SK-N-SH (cell line): ENCODE results near the gene SGO2. TPM values are rescaled to one million over a fixed set of nuclear protein-coding genes. Genes with fewer than 3 reads are reported as not detected.

Experiments
- CTCF ChIA-PET: fragments of 300-600, 350-600 bp; formaldehyde crosslinking; extraction: SDS; loops from one replicate; lab custom pipeline; 2021; lab: Yijun Ruan, JAX
- POLR2A ChIA-PET: fragments of 350-600 bp; sonication (Branson Sonifier 250); formaldehyde crosslinking; extraction: SDS; loops from one replicate; lab custom pipeline; 2020; ENCODE audit warnings: antibody characterized with exemption, inconsistent platforms; lab: Yijun Ruan, JAX
- DNase-seq: peaks from one replicate; pipeline ENCODE4 v3.0.0; 2012
- H2AFZ ChIP-seq: fragments of 200-600 bp; sonication (generic); 2 replicates; pipeline ENCODE4 v1.8.1; 2016; ENCODE audit warnings: antibody characterized with exemption, mild to moderate bottlenecking, low read depth
- H3F3A ChIP-seq: fragments of 200-600 bp; sonication (generic); replicated peaks from 2 replicates; pipeline ENCODE3; 2016; ENCODE audit warnings: antibody characterized with exemption, mild to moderate bottlenecking; ENCODE audit not compliant: insufficient read depth
- H3K27ac ChIP-seq, 2 experiments: fragments of 200-500 bp in 1 of 2; fragments of 200-600 bp in 1 of 2; sonication (Bioruptor generic) in 1 of 2; sonication (generic), shearing (Covaris generic) in 1 of 2; 2 replicates each; pipeline versions ENCODE4 v1.5.1 to v1.6.1; 2014 to 2016; ENCODE audit warnings: low read depth in 2 of 2, inconsistent platforms in 1 of 2, low read length in 1 of 2, mild to moderate bottlenecking in 1 of 2, mixed read lengths in 1 of 2
- H3K27me3 ChIP-seq: fragments of 200-600 bp; sonication (generic), shearing (Covaris generic); 2 replicates; pipeline ENCODE4 v1.6.1; 2016; ENCODE audit warnings: mixed run types; ENCODE audit not compliant: insufficient read depth
- H3K36me3 ChIP-seq, 2 experiments: fragments of 200-500 bp in 1 of 2; fragments of 200-600 bp in 1 of 2; sonication (Bioruptor generic) in 1 of 2; sonication (generic) in 1 of 2; replicated peaks in 1 of 2; 2 replicates each; pipeline versions ENCODE3 to v1.5.1; 2014 to 2016; ENCODE audit warnings: low read length in 1 of 2, mild to moderate bottlenecking in 1 of 2; ENCODE audit not compliant: insufficient read depth in 2 of 2, control insufficient read depth in 1 of 2
- H3K4me1 ChIP-seq, 2 experiments: fragments of 200-500 bp in 1 of 2; fragments of 200-600 bp in 1 of 2; sonication (Bioruptor generic) in 1 of 2; sonication (generic), shearing (Covaris generic) in 1 of 2; 2 replicates each; pipeline versions ENCODE4 v1.5.1 to v1.6.1; 2014 to 2016; ENCODE audit warnings: low read depth in 1 of 2, low read length in 1 of 2, mixed run types in 1 of 2; ENCODE audit not compliant: insufficient read depth in 2 of 2, control insufficient read depth in 1 of 2
- H3K4me2 ChIP-seq: fragments of 200-600 bp; sonication (generic), shearing (Covaris generic); 2 replicates; pipeline ENCODE4 v1.6.1; 2017; ENCODE audit warnings: mixed run types
- H3K4me3 ChIP-seq, 2 experiments: fragments of 200-500 bp in 1 of 2; fragments of 200-600 bp in 1 of 2; sonication (Bioruptor generic) in 1 of 2; sonication (generic), shearing (Covaris generic) in 1 of 2; 2 replicates each; pipeline versions ENCODE4 v1.5.1 to v1.8.1; 2014 to 2016; ENCODE audit warnings: low read depth in 2 of 2, inconsistent platforms in 1 of 2, low read length in 1 of 2, mild to moderate bottlenecking in 1 of 2, mixed read lengths in 1 of 2, moderate library complexity in 1 of 2
- H3K79me2 ChIP-seq: fragments of 200-600 bp; sonication (generic); 2 replicates; pipeline ENCODE4 v1.8.1; 2017; ENCODE audit warnings: mild to moderate bottlenecking; ENCODE audit not compliant: insufficient read depth
- H3K9ac ChIP-seq: fragments of 200-600 bp; sonication (generic); 2 replicates; pipeline ENCODE4 v1.6.1; 2017; ENCODE audit warnings: mixed run types
- H3K9me2 ChIP-seq: fragments of 200-600 bp; sonication (generic); 2 replicates; pipeline ENCODE4 v1.6.1; 2017; ENCODE audit warnings: mixed run types
- H3K9me3 ChIP-seq: fragments of 200-600 bp; sonication (generic); 2 replicates; pipeline ENCODE4 v1.6.1; 2017; ENCODE audit warnings: mixed run types, mild to moderate bottlenecking, moderate library complexity
- H4K20me1 ChIP-seq: fragments of 200-600 bp; sonication (generic); 2 replicates; pipeline ENCODE4 v1.6.1; 2017; ENCODE audit warnings: mild to moderate bottlenecking, mixed run types; ENCODE audit not compliant: insufficient read depth
- ELF1 ChIP-seq: IDR thresholded peaks from 2 replicates; pipeline ENCODE4 v1.4.0; 2012
- FOXM1 ChIP-seq: IDR thresholded peaks from 2 replicates; pipeline ENCODE4 v1.4.0; 2012; ENCODE audit warnings: low read depth, mild to moderate bottlenecking
- MEF2A ChIP-seq: IDR thresholded peaks from 2 replicates; pipeline ENCODE4 v1.4.0; 2012; ENCODE audit warnings: low read depth, borderline replicate concordance
- NFIC ChIP-seq: IDR thresholded peaks from 2 replicates; pipeline ENCODE4 v1.4.0; 2012; ENCODE audit warnings: borderline replicate concordance
- RAD21 ChIP-seq: IDR thresholded peaks from 2 replicates; pipeline ENCODE4 v1.6.1; 2012; ENCODE audit warnings: mild to moderate bottlenecking, low read length
- RCOR1 ChIP-seq: fragments of 150-350 bp; IDR thresholded peaks from 2 replicates; pipeline ENCODE4 v1.6.1; 2017; ENCODE audit warnings: antibody characterized with exemption, low read length
- TAF1 ChIP-seq: IDR thresholded peaks from 2 replicates; pipeline ENCODE4 v1.6.1; 2012; ENCODE audit warnings: low read depth, mild to moderate bottlenecking, low read length, moderate library complexity, borderline replicate concordance
- TCF12 ChIP-seq: IDR thresholded peaks from 2 replicates; pipeline ENCODE4 v1.4.0; 2012
- TEAD4 ChIP-seq: IDR thresholded peaks from 2 replicates; pipeline ENCODE4 v1.4.0; 2012; ENCODE audit warnings: mild to moderate bottlenecking, borderline replicate concordance; ENCODE audit not compliant: insufficient read depth
- WGBS: methylation state at CpG from one replicate; pipeline ENCODE4 v1.1.6; 2017; ENCODE audit warnings: low lambda C conversion rate; 5-methylcytosine and 5-hydroxymethylcytosine counted together
- polyA plus RNA-seq, 3 experiments: library from polyadenylated mRNA; depleted of rRNA; stranded (reverse); fragments of >200 nt; gene quantifications; 2 replicates each; pipeline ENCODE4 v1.2.3, GENCODE V29; 2012
- TF ChIP-seq, protein P1 (sequence below): IDR thresholded peaks from 2 replicates; pipeline ENCODE4 v1.6.1; 2012; ENCODE audit warnings: mild to moderate bottlenecking, low read depth, low read length, moderate library complexity
- TF ChIP-seq, protein P2 (sequence below): IDR thresholded peaks from 2 replicates; pipeline ENCODE4 v1.4.0; 2012; ENCODE audit warnings: low read depth
- TF ChIP-seq, protein P3 (sequence below): fragments of 150-350 bp; IDR thresholded peaks from 2 replicates; pipeline ENCODE4 v1.6.1; 2017; ENCODE audit warnings: antibody characterized with exemption, low read length, low read depth, borderline replicate concordance

SGO2 gene
- polyA plus RNA-seq, 1 of the 3 experiments (the other 2 are of a cell fraction): 2.8 TPM

DNA sequence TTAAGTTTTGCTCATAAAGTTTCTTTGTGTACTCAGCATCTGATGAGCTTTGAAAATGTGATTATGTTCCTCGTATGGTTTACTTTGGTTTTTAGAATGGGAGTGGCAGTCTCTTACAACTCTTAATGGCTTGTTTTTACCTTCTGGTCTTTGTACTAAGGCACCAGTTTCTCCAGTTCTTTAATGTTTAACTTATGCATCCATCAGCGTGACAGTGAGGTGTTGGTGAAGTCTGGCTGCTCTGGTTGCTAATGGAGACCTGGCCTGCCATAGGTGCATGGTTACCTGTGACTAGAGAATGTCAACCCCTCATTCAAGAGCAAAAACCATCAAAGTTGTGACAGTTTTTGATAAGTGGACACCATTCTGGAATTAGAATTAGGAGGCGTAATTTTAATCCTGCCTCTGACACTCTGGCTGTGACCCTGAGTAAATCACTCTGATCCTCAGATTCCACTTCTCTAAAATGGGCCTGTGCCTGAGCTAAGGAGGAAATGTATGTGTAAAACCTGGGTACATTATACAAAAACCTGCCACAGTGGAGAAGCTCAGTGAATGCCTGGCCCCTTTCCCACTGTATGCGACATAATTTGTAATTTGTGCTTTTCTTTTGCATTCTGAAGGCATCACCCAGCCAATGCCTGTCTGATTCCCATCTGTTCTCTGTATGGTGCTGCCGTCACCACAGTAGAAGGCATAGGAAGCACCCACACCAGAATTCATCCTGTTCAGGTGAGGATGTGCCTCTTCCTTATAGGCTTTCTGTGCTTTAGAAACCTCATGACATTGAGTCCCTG, 71.0 kb downstream of the SGO2 start:
- Histone ChIP-seq H4K20me1 (no peaks in the 10 kb centered on the region), H3K79me2 (no peaks in the 10 kb centered on the region), H3F3A (no peaks in the 10 kb centered on the region), H3K4me3 (no peak overlapping the region), H3K9ac (no peak overlapping the region), H3K4me1 (peaks cover 0 to 9% of the 10 kb centered on the region in 2 experiments; a peak in 1 of 4 replicates), H3K9me3 (no peaks in the 10 kb centered on the region), H2AFZ (no peak overlapping the region), H3K27me3 (no peaks in the 10 kb centered on the region), H3K9me2 (no peaks in the 10 kb centered on the region), H3K27ac (no peak overlapping the region), H3K4me2 (no peak overlapping the region), H3K36me3 (no peaks in the 10 kb centered on the region)
- CTCF ChIA-PET: interaction anchor here (0.6 to 1.0 kb wide), 2 partner anchors 10 to 611 kb away, joined by 3 read pairs; no protein-coding TSS in a partner anchor
- 64% methylated on average over 5 of the region's 5 CpGs for WGBS
- no peak for TF ChIP-seq FOXM1
- TF ChIP-seq TAF1: no peak
- TF ChIP-seq, protein P1, sequence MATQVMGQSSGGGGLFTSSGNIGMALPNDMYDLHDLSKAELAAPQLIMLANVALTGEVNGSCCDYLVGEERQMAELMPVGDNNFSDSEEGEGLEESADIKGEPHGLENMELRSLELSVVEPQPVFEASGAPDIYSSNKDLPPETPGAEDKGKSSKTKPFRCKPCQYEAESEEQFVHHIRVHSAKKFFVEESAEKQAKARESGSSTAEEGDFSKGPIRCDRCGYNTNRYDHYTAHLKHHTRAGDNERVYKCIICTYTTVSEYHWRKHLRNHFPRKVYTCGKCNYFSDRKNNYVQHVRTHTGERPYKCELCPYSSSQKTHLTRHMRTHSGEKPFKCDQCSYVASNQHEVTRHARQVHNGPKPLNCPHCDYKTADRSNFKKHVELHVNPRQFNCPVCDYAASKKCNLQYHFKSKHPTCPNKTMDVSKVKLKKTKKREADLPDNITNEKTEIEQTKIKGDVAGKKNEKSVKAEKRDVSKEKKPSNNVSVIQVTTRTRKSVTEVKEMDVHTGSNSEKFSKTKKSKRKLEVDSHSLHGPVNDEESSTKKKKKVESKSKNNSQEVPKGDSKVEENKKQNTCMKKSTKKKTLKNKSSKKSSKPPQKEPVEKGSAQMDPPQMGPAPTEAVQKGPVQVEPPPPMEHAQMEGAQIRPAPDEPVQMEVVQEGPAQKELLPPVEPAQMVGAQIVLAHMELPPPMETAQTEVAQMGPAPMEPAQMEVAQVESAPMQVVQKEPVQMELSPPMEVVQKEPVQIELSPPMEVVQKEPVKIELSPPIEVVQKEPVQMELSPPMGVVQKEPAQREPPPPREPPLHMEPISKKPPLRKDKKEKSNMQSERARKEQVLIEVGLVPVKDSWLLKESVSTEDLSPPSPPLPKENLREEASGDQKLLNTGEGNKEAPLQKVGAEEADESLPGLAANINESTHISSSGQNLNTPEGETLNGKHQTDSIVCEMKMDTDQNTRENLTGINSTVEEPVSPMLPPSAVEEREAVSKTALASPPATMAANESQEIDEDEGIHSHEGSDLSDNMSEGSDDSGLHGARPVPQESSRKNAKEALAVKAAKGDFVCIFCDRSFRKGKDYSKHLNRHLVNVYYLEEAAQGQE: no peak
- POLR2A ChIA-PET: no interaction called here
- DNase-seq: no peak

DNA sequence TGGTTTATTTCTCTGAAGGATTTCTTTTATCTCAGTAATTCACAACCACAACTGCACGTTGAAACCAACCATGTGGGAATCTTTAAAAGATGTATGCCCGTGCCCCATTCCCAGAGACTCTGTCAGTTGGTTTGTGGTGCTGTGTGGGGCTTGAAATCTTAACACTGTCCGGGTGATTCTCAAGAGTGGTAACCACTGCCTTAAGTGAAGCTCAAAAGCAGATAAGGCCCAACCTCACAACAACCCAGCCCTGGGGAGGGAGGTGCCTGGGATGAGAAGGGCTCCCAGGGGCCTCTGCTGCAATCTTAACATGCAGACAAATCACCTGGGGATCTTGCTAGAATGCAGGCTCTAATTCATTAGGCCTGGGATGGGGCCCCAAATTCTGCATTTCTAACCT, 73.2 kb downstream of the SGO2 start:
- WGBS: 67% methylated on average over 3 of the region's 3 CpGs
- Histone ChIP-seq H4K20me1 (no peaks in the 10 kb centered on the region), H3K9me3 (no peaks in the 10 kb centered on the region), H3K4me3 (no peak overlapping the region), H3K79me2 (no peaks in the 10 kb centered on the region), H2AFZ (no peak overlapping the region), H3F3A (no peaks in the 10 kb centered on the region), H3K27me3 (no peaks in the 10 kb centered on the region), H3K4me2 (no peak overlapping the region), H3K9ac (no peak overlapping the region), H3K27ac (no peak overlapping the region), H3K4me1 (peaks cover 0 to 9% of the 10 kb centered on the region in 2 experiments; a peak in 1 of 4 replicates), H3K9me2 (no peaks in the 10 kb centered on the region), H3K36me3 (no peaks in the 10 kb centered on the region)
- no peak for DNase-seq
- ChIA-PET CTCF (interaction anchor here (0.8 kb wide), 1 partner anchor 16 kb away, joined by 3 read pairs; no protein-coding TSS in a partner anchor), POLR2A (no interaction called here)
- TF ChIP-seq RAD21: no peak

DNA sequence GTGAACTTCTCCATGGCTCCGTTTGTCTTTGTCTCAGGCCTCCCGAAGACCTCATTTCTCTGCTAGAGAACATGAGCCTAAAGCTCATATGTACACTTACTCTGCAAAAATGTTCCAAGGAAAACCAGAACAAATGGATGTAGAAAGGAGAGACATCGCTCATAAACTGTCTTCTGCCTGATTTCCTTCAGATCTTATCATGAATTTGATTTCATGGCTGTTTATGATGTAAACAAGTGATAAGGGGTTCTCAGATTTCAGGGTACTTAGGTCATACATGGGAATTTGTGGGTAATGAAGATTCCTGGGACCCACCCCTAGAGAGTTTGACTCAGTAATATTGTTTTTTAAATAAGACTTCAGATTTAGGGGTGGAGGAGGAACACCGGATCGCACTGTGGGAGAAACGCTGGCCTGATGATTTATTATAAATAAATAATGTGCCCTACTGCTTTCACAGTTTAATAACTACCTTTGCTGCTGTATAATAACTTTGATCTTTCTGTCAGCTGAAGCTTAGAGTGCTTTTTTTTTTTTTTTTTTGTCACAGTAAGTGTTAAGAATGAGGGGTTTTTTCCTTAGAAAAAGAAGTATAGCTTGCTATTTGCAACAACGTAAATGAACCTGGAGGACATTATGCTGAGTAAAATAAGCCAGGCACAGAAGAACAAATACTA, 74.7 kb downstream of the SGO2 start:
- DNase-seq: no peak
- no peak overlapping the region for H3K4me3 ChIP-seq
- ChIA-PET CTCF (no interaction called here), POLR2A (no interaction called here)
- H3K4me1 ChIP-seq: peaks cover 0 to 9% of the 10 kb centered on the region in 2 experiments; a peak in 1 of 4 replicates
- H3K79me2 ChIP-seq: no peaks in the 10 kb centered on the region
- H3K4me2 ChIP-seq: no peak overlapping the region
- H3K36me3 ChIP-seq: no peaks in the 10 kb centered on the region
- H3K9me2 ChIP-seq: no peaks in the 10 kb centered on the region
- H3K9me3 ChIP-seq: no peaks in the 10 kb centered on the region
- H3K9ac ChIP-seq: no peak overlapping the region
- H3K27me3 ChIP-seq: no peaks in the 10 kb centered on the region
- H3F3A ChIP-seq: no peaks in the 10 kb centered on the region
- TF ChIP-seq ELF1 (no peak), TCF12 (no peak), TEAD4 (no peak), RCOR1 (no peak), MEF2A (no peak), NFIC (no peak)
- TF ChIP-seq, protein P2, sequence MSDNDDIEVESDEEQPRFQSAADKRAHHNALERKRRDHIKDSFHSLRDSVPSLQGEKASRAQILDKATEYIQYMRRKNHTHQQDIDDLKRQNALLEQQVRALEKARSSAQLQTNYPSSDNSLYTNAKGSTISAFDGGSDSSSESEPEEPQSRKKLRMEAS: no peak
- TF ChIP-seq, protein P3, sequence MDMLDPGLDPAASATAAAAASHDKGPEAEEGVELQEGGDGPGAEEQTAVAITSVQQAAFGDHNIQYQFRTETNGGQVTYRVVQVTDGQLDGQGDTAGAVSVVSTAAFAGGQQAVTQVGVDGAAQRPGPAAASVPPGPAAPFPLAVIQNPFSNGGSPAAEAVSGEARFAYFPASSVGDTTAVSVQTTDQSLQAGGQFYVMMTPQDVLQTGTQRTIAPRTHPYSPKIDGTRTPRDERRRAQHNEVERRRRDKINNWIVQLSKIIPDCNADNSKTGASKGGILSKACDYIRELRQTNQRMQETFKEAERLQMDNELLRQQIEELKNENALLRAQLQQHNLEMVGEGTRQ: no peak
- no peak overlapping the region for H2AFZ ChIP-seq
- WGBS: 72% methylated on average over 7 of the region's 7 CpGs
- H3K27ac ChIP-seq: no peak overlapping the region
- no peaks in the 10 kb centered on the region for H4K20me1 ChIP-seq
